ENCODE data around the gene SLC22A1.

The SLC22A1 gene

GRCh38 chr6:160121558-160121957 is at the start of gene SLC22A1:
Gene SLC22A1 (plus strand): TSS chr6:160121815. CDS start chr6:160121936, 121 bp downstream.
- H3K36me3 ChIP-seq (ENCODE audit: control insufficient read depth in 1 of 2, insufficient read depth in 2 of 2, low read length in 2 of 2), result peaks cover 0 to 8% of the 10 kb centered on the region in 2 donors
- no peak within 1 kb of the TSS for H3K27ac ChIP-seq (ENCODE audit: low read depth, low read length)
- no peak within 1 kb of the TSS for H3K9ac ChIP-seq (ENCODE audit: low read depth in 1 of 2, low read length in 2 of 2)
- H3K27me3 ChIP-seq (ENCODE audit: control insufficient read depth in 1 of 2, insufficient read depth in 2 of 2, low read length in 2 of 2), result no peaks in the 10 kb centered on the region
- H3K9me3 ChIP-seq (ENCODE audit: control insufficient read depth in 1 of 2, low read length in 2 of 2), result peaks cover 3 to 12% of the 10 kb centered on the region in 2 donors
- no peak within 1 kb of the TSS for H3K4me3 ChIP-seq (ENCODE audit: low read depth in 1 of 2, low read length in 2 of 2)
- peaks cover 7 to 13% of the 10 kb centered on the region in 2 donors for H3K4me1 ChIP-seq (ENCODE audit: control insufficient read depth in 1 of 2, insufficient read depth in 2 of 2, low read length in 2 of 2)

- H3K4me1 ChIP-seq (ENCODE audit: control insufficient read depth in 1 of 2, insufficient read depth in 2 of 2, low read length in 2 of 2), result peaks cover 10 to 13% of the 10 kb centered on the region in 2 donors
- H3K4me3 ChIP-seq (ENCODE audit: low read depth in 1 of 2, low read length in 2 of 2), result no peak overlapping the region
- H3K36me3 ChIP-seq (ENCODE audit: control insufficient read depth in 1 of 2, insufficient read depth in 2 of 2, low read length in 2 of 2), result peaks cover 79 to 96% of the 10 kb centered on the region in 2 donors
- H3K27me3 ChIP-seq (ENCODE audit: control insufficient read depth in 1 of 2, insufficient read depth in 2 of 2, low read length in 2 of 2), result no peaks in the 10 kb centered on the region
- H3K27ac ChIP-seq (ENCODE audit: low read depth, low read length), result no peak overlapping the region
- no peaks in the 10 kb centered on the region for H3K9me3 ChIP-seq (ENCODE audit: control insufficient read depth in 1 of 2, low read length in 2 of 2)
- H3K9ac ChIP-seq (ENCODE audit: low read depth in 1 of 2, low read length in 2 of 2), result no peak overlapping the region
Measured at GRCh38 chr6:160073272-160073671, 48.3 kb upstream of the SLC22A1 start.

- peaks cover 75 to 92% of the 10 kb centered on the region in 2 donors for H3K36me3 ChIP-seq (ENCODE audit: control insufficient read depth in 1 of 2, insufficient read depth in 2 of 2, low read length in 2 of 2)
- H3K4me3 ChIP-seq (ENCODE audit: low read depth in 1 of 2, low read length in 2 of 2), result no peak overlapping the region
- H3K9ac ChIP-seq (ENCODE audit: low read depth in 1 of 2, low read length in 2 of 2), result no peak overlapping the region
- H3K27me3 ChIP-seq (ENCODE audit: control insufficient read depth in 1 of 2, insufficient read depth in 2 of 2, low read length in 2 of 2), result no peaks in the 10 kb centered on the region
- H3K9me3 ChIP-seq (ENCODE audit: control insufficient read depth in 1 of 2, low read length in 2 of 2), result no peaks in the 10 kb centered on the region
- H3K4me1 ChIP-seq (ENCODE audit: control insufficient read depth in 1 of 2, insufficient read depth in 2 of 2, low read length in 2 of 2), result no peaks in the 10 kb centered on the region
- H3K27ac ChIP-seq (ENCODE audit: low read depth, low read length), result no peak overlapping the region
Measured at GRCh38 chr6:160076009-160076408, 45.6 kb upstream of the SLC22A1 start.

GRCh38 chr6:160077024-160077423 is 44.6 kb upstream of the SLC22A1 start:
- H3K27ac ChIP-seq (ENCODE audit: low read depth, low read length), result no peak overlapping the region
- peaks cover 68 to 88% of the 10 kb centered on the region in 2 donors for H3K36me3 ChIP-seq (ENCODE audit: control insufficient read depth in 1 of 2, insufficient read depth in 2 of 2, low read length in 2 of 2)
- no peaks in the 10 kb centered on the region for H3K27me3 ChIP-seq (ENCODE audit: control insufficient read depth in 1 of 2, insufficient read depth in 2 of 2, low read length in 2 of 2)
- H3K4me1 ChIP-seq (ENCODE audit: control insufficient read depth in 1 of 2, insufficient read depth in 2 of 2, low read length in 2 of 2), result no peaks in the 10 kb centered on the region
- no peaks in the 10 kb centered on the region for H3K9me3 ChIP-seq (ENCODE audit: control insufficient read depth in 1 of 2, low read length in 2 of 2)
- H3K4me3 ChIP-seq (ENCODE audit: low read depth in 1 of 2, low read length in 2 of 2), result no peak overlapping the region
- no peak overlapping the region for H3K9ac ChIP-seq (ENCODE audit: low read depth in 1 of 2, low read length in 2 of 2)

GRCh38 chr6:160077526-160077925 is 44.1 kb upstream of the SLC22A1 start:
- Histone ChIP-seq H3K4me3 (ENCODE audit: low read depth in 1 of 2, low read length in 2 of 2) (no peak overlapping the region), H3K36me3 (ENCODE audit: control insufficient read depth in 1 of 2, insufficient read depth in 2 of 2, low read length in 2 of 2) (peaks cover 63 to 84% of the 10 kb centered on the region in 2 donors), H3K9ac (ENCODE audit: low read depth in 1 of 2, low read length in 2 of 2) (no peak overlapping the region), H3K4me1 (ENCODE audit: control insufficient read depth in 1 of 2, insufficient read depth in 2 of 2, low read length in 2 of 2) (no peaks in the 10 kb centered on the region), H3K27me3 (ENCODE audit: control insufficient read depth in 1 of 2, insufficient read depth in 2 of 2, low read length in 2 of 2) (no peaks in the 10 kb centered on the region), H3K9me3 (ENCODE audit: control insufficient read depth in 1 of 2, low read length in 2 of 2) (no peaks in the 10 kb centered on the region), H3K27ac (ENCODE audit: low read depth, low read length) (no peak overlapping the region)

GRCh38 chr6:160078883-160079685 is 42.5 kb upstream of the SLC22A1 start:
- H3K9ac ChIP-seq (ENCODE audit: low read depth in 1 of 2, low read length in 2 of 2), result no peak overlapping the region
- H3K4me1 ChIP-seq (ENCODE audit: control insufficient read depth in 1 of 2, insufficient read depth in 2 of 2, low read length in 2 of 2), result no peaks in the 10 kb centered on the region
- H3K27ac ChIP-seq (ENCODE audit: low read depth, low read length), result no peak overlapping the region
- no peaks in the 10 kb centered on the region for H3K9me3 ChIP-seq (ENCODE audit: control insufficient read depth in 1 of 2, low read length in 2 of 2)
- H3K36me3 ChIP-seq (ENCODE audit: control insufficient read depth in 1 of 2, insufficient read depth in 2 of 2, low read length in 2 of 2), result peaks cover 47 to 82% of the 10 kb centered on the region in 2 donors
- H3K4me3 ChIP-seq (ENCODE audit: low read depth in 1 of 2, low read length in 2 of 2), result no peak overlapping the region
- no peaks in the 10 kb centered on the region for H3K27me3 ChIP-seq (ENCODE audit: control insufficient read depth in 1 of 2, insufficient read depth in 2 of 2, low read length in 2 of 2)

- H3K4me1 ChIP-seq (ENCODE audit: control insufficient read depth in 1 of 2, insufficient read depth in 2 of 2, low read length in 2 of 2), result no peaks in the 10 kb centered on the region
- no peaks in the 10 kb centered on the region for H3K27me3 ChIP-seq (ENCODE audit: control insufficient read depth in 1 of 2, insufficient read depth in 2 of 2, low read length in 2 of 2)
- no peak overlapping the region for H3K4me3 ChIP-seq (ENCODE audit: low read depth in 1 of 2, low read length in 2 of 2)
- peaks cover 48 to 84% of the 10 kb centered on the region in 2 donors for H3K36me3 ChIP-seq (ENCODE audit: control insufficient read depth in 1 of 2, insufficient read depth in 2 of 2, low read length in 2 of 2)
- H3K9me3 ChIP-seq (ENCODE audit: control insufficient read depth in 1 of 2, low read length in 2 of 2), result no peaks in the 10 kb centered on the region
- no peak overlapping the region for H3K9ac ChIP-seq (ENCODE audit: low read depth in 1 of 2, low read length in 2 of 2)
- H3K27ac ChIP-seq (ENCODE audit: low read depth, low read length), result no peak overlapping the region
Measured at GRCh38 chr6:160079686-160080043, 42.0 kb upstream of the SLC22A1 start.

GRCh38 chr6:160080097-160080496 is 41.5 kb upstream of the SLC22A1 start:
- H3K27ac ChIP-seq (ENCODE audit: low read depth, low read length), result no peak overlapping the region
- no peak overlapping the region for H3K4me3 ChIP-seq (ENCODE audit: low read depth in 1 of 2, low read length in 2 of 2)
- no peaks in the 10 kb centered on the region for H3K9me3 ChIP-seq (ENCODE audit: control insufficient read depth in 1 of 2, low read length in 2 of 2)
- H3K4me1 ChIP-seq (ENCODE audit: control insufficient read depth in 1 of 2, insufficient read depth in 2 of 2, low read length in 2 of 2), result no peaks in the 10 kb centered on the region
- H3K36me3 ChIP-seq (ENCODE audit: control insufficient read depth in 1 of 2, insufficient read depth in 2 of 2, low read length in 2 of 2), result peaks cover 48 to 84% of the 10 kb centered on the region in 2 donors
- no peak overlapping the region for H3K9ac ChIP-seq (ENCODE audit: low read depth in 1 of 2, low read length in 2 of 2)
- no peaks in the 10 kb centered on the region for H3K27me3 ChIP-seq (ENCODE audit: control insufficient read depth in 1 of 2, insufficient read depth in 2 of 2, low read length in 2 of 2)

GRCh38 chr6:160081398-160081797 is 40.2 kb upstream of the SLC22A1 start:
- Histone ChIP-seq H3K36me3 (ENCODE audit: control insufficient read depth in 1 of 2, insufficient read depth in 2 of 2, low read length in 2 of 2) (peaks cover 51 to 85% of the 10 kb centered on the region in 2 donors), H3K9me3 (ENCODE audit: control insufficient read depth in 1 of 2, low read length in 2 of 2) (no peaks in the 10 kb centered on the region), H3K4me1 (ENCODE audit: control insufficient read depth in 1 of 2, insufficient read depth in 2 of 2, low read length in 2 of 2) (no peaks in the 10 kb centered on the region), H3K27ac (ENCODE audit: low read depth, low read length) (no peak overlapping the region), H3K4me3 (ENCODE audit: low read depth in 1 of 2, low read length in 2 of 2) (no peak overlapping the region), H3K9ac (ENCODE audit: low read depth in 1 of 2, low read length in 2 of 2) (no peak overlapping the region), H3K27me3 (ENCODE audit: control insufficient read depth in 1 of 2, insufficient read depth in 2 of 2, low read length in 2 of 2) (no peaks in the 10 kb centered on the region)

GRCh38 chr6:160082627-160083026 is 39.0 kb upstream of the SLC22A1 start:
- no peaks in the 10 kb centered on the region for H3K4me1 ChIP-seq (ENCODE audit: control insufficient read depth in 1 of 2, insufficient read depth in 2 of 2, low read length in 2 of 2)
- H3K36me3 ChIP-seq (ENCODE audit: control insufficient read depth in 1 of 2, insufficient read depth in 2 of 2, low read length in 2 of 2), result peaks cover 50 to 79% of the 10 kb centered on the region in 2 donors

More at GRCh38 chr6:160082627-160083026, 39.0 kb upstream of the SLC22A1 start:
- H3K9me3 ChIP-seq (ENCODE audit: control insufficient read depth in 1 of 2, low read length in 2 of 2), result no peaks in the 10 kb centered on the region
- H3K9ac ChIP-seq (ENCODE audit: low read depth in 1 of 2, low read length in 2 of 2), result no peak overlapping the region
- H3K27me3 ChIP-seq (ENCODE audit: control insufficient read depth in 1 of 2, insufficient read depth in 2 of 2, low read length in 2 of 2), result no peaks in the 10 kb centered on the region
- H3K27ac ChIP-seq (ENCODE audit: low read depth, low read length), result no peak overlapping the region
- no peak overlapping the region for H3K4me3 ChIP-seq (ENCODE audit: low read depth in 1 of 2, low read length in 2 of 2)

All from duodenal mucosa (tissue), 2 donors.